Measurements from ENCODE around the gene CUEDC1.

DNA sequence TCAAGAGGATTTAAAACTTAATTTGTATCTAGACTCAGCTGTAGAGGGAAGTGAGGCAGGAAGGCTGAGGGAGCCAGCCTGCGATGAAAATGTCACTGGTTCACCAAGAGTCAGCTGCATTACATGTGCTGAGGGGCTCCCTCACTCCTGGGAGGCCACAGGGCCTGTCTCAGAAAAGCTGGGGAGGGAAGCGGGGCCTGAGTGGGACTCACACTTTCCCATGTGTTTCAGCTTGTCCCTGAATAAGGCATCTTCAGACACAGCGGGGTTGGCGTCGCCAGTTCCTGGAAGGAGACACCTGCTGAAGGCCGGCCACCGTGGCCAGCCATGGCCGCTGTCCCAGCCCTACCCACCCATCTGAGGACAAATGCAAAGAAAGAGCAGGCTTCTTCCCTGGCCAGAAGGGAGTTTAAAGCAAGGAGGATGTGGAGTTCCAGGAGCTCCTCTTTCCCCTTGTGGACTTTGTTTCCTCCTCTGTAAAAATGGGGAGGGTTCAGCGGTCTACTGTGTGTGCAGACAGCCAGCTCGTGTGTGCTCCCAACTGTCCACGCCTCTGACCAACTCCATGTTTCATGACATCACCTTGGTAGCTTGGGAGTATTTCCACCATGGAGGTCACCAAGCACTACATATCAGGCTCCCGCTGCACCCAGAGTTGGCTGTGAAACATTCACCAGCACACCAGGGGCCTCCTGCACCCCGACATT lies 86.1 kb downstream of the CUEDC1 start:
- TF ChIP-seq CBX8 (IDR thresholded peaks at IDR 0.05) = no peak
- TF ChIP-seq MAZ (IDR thresholded peaks at IDR 0.05; ENCODE audit: borderline replicate concordance, low read depth, low read length) = no peak
- no peak for TF ChIP-seq JUN (IDR thresholded peaks at IDR 0.05)
